Stimulated activated naive CD4-positive, alpha-beta T cell (primary cell): ENCODE results near the gene PPM1G.
"Not testable (repeated sequence)": the region's sequence is repeated elsewhere in the genome, so short reads cannot be mapped to it uniquely, and the experiment has no call there.

Experiments
- DNase-seq, 6 experiments: peaks; one replicate each; lab custom pipeline; 2025; lab: John Stamatoyannopoulos, UW

The PPM1G gene

GRCh38 chr2:27409321-27410073, at the start of gene PPM1G:
Gene PPM1G, minus strand, starts transcription at chr2:27409591. Its CDS starts 169 bp downstream, at chr2:27409422.
- peak; percentile 90 to 94 (median 92) for DNase-seq

- DNase-seq, result no peak
These were observed 44.6 kb upstream of the PPM1G start for GRCh38 chr2:27453968-27454367.

- DNase-seq, result no peak
These were observed 41.7 kb upstream of the PPM1G start for GRCh38 chr2:27451095-27451494.

GRCh38 chr2:27448381-27448780, 39.0 kb upstream of the PPM1G start:
- DNase-seq, result no peak

GRCh38 chr2:27446057-27446456, 36.7 kb upstream of the PPM1G start:
- no peak for DNase-seq

GRCh38 chr2:27445615-27446014, 36.2 kb upstream of the PPM1G start:
- DNase-seq, result no peak

GRCh38 chr2:27445155-27445554, 35.8 kb upstream of the PPM1G start:
- no peak for DNase-seq

GRCh38 chr2:27442920-27443282, 33.5 kb upstream of the PPM1G start:
- DNase-seq, result no peak

GRCh38 chr2:27441958-27442919, 32.8 kb upstream of the PPM1G start, which contains the start of gene KRTCAP3:
Gene KRTCAP3, plus strand, starts transcription at chr2:27442381. Its CDS starts 32 bp downstream, at chr2:27442413.
- peak in 5 of 6 experiments; percentile 9 to 51 (median 33) for DNase-seq

GRCh38 chr2:27441226-27441926, 32.0 kb upstream of the PPM1G start:
- DNase-seq, result no peak

- no peak for DNase-seq
These were observed 26.2 kb upstream of the PPM1G start for GRCh38 chr2:27435628-27436027.

- DNase-seq, result no peak
These were observed 22.0 kb upstream of the PPM1G start for GRCh38 chr2:27431395-27431794.

GRCh38 chr2:27428978-27429541, 19.7 kb upstream of the PPM1G start:
- peak in 5 of 6 experiments; percentile 38 to 75 (median 67) for DNase-seq

- peak; percentile 79 to 90 (median 88) for DNase-seq
These were observed 19.0 kb upstream of the PPM1G start, which contains the start of gene NRBP1 for GRCh38 chr2:27428213-27428977. Gene NRBP1, plus strand, starts transcription at chr2:27428631. Its CDS starts 4,643 bp downstream, at chr2:27433274.

- no peak for DNase-seq
These were observed 18.4 kb upstream of the PPM1G start for GRCh38 chr2:27427863-27428212.

- not testable (repeated sequence) for DNase-seq
These were observed 15.6 kb upstream of the PPM1G start for GRCh38 chr2:27425039-27425438.

- no peak for DNase-seq
These were observed 13.6 kb upstream of the PPM1G start for GRCh38 chr2:27422958-27423357.

GRCh38 chr2:27421660-27422250, 12.4 kb upstream of the PPM1G start:
- no peak for DNase-seq

- DNase-seq, result no peak
These were observed 11.6 kb upstream of the PPM1G start for GRCh38 chr2:27420996-27421395.

- DNase-seq, result no peak
These were observed 6.8 kb upstream of the PPM1G start for GRCh38 chr2:27416151-27416550.
